Endothelial cell of hepatic sinusoid (primary cell): ENCODE measurements around the gene CYGB.
"Not testable (repeated sequence)": the region's sequence is repeated elsewhere in the genome, so short reads cannot be mapped to it uniquely, and the experiment has no call there.

ENCODE experiments used
- in situ Hi-C: cut with HindIII; loops from 2 replicates; pipeline ENCODE4 v1.10.0; 2017; ENCODE audit warnings: low sequenced_read_pairs

Gene CYGB

DNA sequence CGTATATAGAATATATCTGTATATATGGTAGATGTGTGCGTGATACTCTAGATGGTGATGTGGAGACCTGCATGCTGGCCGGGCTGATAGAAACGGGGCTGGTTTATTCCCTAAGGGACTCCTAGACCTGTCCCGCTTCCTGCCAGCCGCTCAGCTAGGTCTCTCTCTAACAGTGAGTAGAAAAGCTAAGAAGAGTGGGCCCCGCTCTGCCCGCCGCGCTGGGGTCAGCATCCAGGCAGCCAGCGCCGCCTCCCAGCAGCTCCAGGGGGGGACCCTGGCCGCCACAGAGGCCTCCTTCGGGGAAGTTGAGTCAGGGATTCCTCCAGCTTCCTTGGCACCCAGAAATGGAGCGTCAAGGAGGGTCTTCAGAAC is 9.4 kb downstream of the CYGB start:
- in situ Hi-C loops, result no loop called here

DNA sequence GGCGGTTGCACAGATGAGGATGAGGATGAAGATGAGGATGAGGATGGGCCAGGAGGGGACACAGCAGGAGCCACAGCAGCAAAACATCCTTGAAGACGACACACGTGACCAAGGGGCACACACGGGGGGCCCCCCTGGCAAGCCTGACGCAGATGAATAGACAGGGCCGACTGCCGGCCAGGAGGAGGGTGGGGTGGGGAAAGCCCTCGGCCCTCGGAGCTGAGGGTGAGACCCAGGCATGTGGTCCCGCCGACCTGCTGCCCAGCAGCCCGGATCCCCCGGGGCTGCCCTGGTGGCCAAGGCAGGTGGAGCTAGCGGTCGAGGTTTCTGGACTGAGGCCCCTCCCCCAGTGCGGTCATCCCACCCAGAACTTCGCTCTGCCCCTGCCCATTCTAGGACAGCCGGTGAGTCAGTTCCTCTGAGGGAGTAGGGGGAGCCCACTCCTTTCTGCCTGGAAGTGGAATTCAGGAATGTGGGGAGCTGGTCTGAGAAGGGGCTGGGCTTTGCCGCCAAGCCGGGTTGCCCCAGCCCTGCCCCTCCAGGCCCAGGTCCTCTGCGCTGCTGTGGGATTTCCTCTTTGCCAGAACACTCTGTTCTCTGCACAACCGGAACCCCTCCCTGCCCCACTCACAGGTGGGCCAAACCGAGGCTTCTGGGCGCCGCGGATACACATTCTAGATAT is 9.9 kb downstream of the CYGB start:
- in situ Hi-C loops, result no loop called here

DNA sequence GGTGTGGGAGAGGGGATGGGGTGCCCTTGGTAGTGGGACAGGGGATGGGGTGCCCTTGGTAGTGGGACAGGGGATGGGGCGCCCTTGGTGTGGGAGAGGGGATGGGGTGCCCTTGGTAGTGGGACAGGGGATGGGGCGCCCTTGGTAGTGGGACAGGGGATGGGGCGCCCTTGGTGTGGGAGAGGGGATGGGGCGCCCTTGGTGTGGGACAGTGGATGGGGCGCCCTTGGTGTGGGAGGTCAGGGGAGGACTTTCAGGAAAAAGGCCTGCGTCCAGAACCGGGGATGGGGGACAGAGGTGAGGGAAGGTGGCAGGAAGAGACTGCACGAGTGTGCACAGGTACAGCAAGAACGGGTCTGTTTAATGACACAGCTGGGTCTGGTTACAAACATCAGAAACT is 10.5 kb downstream of the CYGB start:
- in situ Hi-C loops, result not testable (repeated sequence)

DNA sequence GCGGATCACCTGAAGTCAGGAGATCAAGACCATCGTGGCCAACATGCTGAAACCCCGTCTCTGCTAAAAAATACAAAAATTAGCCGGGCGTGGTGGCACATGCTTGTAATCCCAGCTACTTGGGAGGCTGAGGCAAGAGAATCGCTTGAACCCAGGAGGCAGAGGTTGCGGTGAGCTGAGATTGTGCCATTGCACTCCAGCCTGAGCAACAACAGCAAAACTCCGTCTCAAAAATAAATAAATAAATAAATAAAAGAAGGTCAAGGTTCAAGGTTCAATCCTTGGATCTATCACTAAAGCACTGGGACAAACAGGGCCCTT is 12.0 kb downstream of the CYGB start:
- in situ Hi-C loops, result not testable (repeated sequence)

DNA sequence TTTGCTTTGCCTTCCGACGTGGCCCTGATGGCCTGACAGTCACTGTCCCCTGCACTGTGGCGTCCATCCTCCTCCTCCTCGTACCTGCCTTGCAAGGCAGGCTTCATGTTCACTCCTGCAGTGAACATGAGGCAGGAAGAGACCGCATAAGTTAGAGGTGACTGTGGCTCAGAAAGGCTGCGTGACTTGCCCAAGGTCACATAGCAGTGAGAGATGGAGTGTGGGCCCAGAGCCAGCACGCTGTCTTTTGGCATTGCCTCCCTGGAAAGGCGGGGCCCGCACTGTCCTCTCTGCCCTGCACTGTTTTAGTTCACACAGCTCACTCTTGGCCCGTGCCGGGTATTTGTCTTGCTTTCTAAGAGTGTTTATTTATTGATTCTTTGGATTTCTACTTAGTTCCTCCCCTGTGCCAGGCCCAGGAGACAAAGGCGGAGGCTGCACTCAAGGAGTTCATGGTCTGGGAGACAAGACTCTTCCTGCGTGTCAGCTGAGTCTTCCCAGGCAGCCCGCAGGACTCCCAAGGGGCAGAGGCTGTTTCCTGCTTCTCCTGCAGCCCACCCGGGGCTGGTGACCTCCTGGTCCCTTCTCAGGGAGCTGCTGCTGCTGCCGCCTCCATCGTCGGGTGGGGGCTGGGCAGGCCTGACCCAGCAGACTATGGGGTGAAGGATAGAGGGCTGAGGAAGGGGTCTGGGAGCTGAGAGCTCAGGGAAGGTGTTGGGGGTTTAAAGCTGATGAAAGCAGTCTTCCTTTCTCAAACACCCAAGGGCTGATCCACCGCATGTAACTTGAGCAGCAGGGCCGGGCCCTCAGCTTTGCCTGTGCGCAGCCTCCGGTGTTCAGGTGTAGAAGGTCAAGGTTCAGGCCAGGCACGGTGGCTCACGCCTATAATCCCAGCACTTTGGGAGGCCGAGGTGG is 12.7 kb downstream of the CYGB start:
- in situ Hi-C loops, result no loop called here

DNA sequence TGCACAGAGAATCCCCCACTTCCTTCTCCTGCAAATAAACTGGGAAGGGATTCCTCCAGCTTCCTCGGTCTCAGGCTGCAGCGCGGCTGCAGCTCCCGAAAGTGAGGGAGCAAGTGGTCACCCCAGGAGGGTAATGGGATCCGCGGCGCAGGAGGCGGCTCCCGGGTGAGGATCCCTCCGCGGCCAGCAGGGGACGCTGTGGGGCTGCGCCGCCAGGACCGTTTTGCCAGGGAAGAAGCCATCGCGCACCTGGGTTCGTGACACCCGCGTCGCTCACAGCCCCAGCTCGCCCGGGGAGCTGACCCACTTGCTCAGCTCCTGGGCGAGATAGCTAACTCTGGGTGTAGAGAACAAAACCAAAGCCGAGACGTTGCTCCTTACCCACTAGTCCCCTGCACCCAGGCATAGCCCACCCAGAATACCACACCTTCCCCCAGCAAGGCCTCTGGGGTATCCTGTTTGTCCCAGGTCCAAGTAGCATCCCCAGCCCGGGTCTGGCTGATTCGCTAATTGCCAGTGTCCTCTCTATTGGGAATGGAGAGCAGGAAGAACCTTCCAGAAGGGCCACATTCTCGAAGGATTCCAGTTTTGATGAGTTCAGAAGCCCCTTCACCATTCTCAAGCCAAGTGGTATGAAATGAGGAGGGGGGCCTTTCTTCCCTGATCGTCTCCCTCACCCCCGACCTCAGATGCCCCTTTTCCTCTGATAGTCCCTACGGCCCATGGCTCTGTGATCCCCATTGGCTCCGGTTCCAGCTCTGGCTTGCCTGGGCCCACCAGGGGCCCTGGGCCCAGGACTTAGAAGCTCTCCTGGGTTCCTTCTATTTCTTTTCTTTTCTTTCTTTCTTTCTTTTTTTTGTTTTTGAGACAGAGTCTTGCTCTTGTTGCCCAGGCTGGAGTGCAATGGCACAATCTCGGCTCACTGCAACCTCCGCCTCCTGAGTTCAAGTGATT is 14.1 kb downstream of the CYGB start:
- in situ Hi-C loops, result no loop called here

DNA sequence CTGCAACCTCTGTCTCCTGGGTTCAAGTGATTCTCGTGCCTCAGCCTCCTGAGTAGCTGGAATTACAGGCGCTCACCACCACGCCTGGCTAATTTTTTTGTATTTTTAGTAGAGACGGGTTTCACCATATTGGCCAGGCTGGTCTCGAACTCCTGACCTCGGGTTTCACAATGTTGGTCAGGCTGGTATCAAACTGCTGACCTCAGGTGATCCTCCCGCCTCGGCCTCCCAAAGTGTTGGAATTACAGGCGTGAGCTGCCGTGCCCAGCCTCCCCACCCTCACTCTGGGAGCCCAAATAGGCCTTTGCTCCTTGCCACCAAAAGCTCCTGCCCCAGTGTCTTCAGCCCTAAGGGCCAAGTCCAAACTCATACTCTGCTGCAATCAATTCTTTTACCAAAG is 15.8 kb downstream of the CYGB start:
- in situ Hi-C loops, result not testable (repeated sequence)

DNA sequence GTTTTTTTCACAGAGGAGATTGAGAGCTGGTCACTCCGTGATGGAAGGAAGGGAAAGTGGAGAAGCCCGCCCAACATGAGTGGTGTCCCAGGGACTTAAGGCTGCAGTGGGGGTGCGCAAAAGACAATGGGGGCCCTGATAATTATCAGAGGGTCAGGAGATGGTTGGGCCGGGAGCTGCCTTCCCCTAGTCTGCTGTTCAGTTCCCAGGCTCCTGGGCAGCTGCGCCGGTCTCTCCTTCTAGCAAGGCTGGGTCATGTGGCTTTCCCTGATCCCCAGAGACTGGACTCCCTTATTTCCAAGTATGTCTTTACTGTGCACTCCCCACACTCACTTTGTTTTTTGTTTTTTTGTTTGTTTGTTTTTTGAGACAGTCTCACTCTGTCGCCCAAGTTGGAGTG is 16.2 kb downstream of the CYGB start:
- in situ Hi-C loops, result no loop called here

DNA sequence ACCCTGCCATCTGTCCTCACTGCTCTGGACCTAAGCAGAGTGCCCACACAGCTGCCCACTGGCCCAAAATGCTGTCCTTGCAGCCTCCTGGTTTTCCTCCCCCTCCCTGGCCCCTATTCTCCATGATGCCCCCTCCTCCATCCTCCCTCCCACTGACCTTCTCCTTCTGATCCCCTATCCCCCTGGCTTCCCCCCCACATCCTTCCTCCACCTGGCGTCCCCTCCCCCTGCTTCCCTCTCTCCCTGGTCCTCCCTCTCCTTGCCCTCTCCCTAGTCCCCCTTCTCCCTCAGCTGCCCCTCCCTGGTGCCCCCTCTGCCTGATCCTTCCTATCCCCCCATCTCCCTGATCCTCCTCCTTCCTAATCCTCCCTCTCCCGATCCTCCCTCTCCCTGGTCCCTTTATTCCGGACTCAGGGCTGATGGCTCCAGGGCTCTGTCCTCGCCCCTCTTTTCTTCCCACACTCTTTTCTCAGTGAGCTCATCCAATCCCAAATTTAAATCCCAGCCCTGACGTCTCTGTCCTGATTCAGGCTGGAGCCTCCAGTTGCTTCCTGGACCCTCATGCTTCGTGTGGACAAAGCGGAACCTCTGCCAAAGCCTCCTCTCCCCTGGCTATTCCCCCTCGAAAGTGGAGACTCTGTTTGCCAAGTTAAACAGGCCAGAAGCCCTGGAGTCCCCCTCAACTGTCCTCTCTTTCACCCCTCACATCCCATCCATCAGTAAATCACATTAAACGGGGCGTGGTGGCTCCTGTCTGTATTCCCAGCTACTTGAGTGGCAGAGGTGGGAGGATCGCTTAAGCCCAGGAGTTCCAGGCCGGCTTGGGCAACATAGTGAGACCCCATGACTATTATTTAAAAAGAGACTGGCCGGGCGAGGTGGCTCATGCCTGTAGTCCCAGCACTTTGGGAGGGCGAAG is 18.2 kb downstream of the CYGB start:
- in situ Hi-C loops, result no loop called here

DNA sequence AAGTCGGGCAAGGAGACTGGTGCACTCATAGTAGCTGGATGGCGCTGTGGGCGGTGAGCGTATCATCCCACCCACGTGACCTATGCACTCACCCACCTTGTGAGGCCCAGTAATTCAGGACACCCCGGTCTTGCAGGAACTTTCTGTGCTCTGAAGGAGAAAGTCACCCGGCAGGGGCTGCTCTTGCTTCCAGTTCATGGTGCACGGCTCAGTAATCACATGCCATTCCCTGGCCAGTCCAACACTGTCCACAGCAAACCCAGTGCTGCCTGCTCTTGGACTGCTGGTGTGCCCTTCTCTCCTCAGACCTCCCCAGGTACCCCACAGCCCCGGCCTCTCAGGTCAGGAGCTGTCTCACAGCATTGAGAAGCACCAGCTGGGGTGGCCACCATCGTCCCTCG is 19.9 kb downstream of the CYGB start:
- in situ Hi-C loops, result no loop called here

DNA sequence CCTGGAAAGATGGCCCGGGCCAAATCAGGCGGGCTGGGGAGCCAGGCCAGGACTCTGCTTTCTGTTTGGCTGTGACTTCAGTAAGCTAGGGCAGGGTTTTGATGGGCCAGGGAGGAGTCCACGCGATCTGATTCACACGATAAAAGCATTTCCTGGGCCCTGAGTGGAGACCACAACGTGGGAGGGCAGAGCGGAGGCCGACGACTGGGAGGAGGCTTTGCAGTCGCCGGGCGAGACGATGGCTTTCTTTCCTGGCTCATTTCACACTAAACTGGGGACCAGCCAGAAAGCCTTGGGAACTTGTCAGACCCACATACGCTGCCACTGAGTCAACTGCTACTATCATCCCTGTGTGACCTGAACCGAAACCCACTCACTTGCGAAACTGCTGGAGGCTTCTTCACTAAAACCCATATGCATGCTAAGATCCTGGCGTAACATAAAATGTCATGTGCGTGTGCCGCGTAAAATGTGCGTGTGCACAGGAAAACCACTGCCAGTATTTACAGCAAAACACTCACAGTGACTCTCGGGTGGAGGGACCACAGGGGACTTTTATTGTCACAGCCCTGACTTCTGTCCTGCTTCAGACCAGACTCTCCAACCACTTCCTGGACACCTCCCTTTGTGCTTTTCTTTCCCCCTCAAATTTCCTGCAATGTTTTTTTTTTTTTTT is 22.1 kb downstream of the CYGB start:
- in situ Hi-C loops, result no loop called here

DNA sequence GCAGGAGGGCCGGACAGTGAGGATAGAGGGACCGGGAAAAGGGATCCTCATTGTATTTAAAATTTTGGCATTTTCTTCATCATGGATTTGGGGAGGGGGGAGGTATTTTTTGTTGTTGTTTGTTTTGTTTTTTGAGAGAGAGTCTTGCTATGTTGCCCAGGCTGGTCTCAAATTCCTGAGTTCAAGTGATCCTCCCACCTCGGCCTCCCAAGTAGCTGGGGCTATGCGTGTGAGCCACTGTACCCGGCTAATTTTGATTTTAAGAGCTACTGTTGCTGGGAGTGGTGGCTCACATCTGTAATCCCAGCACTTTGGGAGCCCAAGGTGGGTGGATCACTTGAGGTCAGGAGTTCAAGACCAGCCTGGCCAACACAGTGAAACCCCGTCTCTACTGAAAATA is 23.2 kb downstream of the CYGB start:
- in situ Hi-C loops, result loop anchor here (5.0 kb wide), 2 partner anchors 48 to 52 kb away; no protein-coding TSS in a partner anchor

DNA sequence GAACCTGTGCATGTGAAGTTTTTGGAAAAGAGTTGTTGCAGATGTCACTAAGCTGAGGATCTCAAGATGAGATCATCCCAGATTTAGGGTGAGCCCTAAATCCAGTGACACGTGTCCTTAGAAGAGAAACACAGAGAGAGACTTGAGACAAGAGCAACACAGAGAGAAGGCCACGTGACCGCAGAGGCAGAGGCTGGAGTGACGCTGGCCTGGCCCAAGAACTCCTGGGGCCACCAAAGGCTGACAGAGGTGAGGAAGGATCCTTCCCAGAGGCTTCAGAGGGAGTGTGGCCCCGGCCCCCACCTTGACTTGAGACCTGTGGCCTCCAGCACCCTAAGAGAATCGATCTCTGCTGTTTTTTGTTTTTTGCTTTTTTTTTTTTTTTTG is 24.2 kb downstream of the CYGB start:
- in situ Hi-C loops, result loop anchor here (5.0 kb wide), 2 partner anchors 49 to 51 kb away; no protein-coding TSS in a partner anchor

DNA sequence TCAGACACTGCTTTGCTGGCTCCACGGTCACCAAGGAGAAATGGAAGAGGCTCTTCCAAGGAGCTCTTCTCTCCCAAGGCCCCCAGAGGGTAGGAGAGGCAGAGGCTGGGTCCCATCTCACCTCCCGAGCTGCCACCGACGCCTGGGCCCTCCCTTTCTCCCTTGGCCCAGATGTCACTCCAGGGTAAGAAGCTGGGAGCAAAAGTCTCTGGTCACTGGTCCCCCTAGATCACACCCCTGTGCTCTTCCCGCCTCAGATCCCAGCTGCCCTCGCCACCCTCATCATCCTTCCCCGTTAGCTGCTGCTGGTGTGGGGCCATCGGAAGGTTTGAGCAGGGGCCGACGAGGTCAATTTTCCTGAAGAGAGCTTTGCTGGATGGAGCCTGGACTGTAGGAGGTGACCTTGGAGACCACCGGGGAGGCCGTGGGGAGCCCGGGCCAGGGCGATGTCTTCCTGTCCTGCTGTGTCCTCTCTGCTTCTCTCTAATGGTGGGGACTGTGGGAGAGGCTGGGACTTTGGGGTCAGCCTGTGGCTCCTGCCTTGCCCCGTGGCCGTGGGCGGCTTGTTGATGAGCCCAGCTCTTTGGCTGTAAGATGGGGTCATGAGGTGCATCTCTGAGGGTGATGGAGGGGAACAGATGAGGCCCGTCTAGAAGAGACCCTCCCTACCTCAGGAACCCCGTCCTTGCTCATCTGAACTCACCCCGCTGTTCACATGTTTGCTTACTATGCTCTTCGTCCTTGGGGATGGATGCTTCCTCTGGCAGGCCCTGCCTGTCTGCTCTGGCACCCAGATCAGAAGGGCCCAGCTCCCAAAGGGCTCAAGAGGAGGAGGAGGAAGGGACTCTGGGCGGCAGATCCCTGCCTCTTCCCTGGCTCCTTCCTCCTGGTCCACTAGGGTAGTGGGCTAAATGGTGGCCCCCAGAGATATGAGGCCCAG is 24.9 kb downstream of the CYGB start:
- in situ Hi-C loops, result loop anchor here (5.0 kb wide), 2 partner anchors 50 kb away; no protein-coding TSS in a partner anchor

DNA sequence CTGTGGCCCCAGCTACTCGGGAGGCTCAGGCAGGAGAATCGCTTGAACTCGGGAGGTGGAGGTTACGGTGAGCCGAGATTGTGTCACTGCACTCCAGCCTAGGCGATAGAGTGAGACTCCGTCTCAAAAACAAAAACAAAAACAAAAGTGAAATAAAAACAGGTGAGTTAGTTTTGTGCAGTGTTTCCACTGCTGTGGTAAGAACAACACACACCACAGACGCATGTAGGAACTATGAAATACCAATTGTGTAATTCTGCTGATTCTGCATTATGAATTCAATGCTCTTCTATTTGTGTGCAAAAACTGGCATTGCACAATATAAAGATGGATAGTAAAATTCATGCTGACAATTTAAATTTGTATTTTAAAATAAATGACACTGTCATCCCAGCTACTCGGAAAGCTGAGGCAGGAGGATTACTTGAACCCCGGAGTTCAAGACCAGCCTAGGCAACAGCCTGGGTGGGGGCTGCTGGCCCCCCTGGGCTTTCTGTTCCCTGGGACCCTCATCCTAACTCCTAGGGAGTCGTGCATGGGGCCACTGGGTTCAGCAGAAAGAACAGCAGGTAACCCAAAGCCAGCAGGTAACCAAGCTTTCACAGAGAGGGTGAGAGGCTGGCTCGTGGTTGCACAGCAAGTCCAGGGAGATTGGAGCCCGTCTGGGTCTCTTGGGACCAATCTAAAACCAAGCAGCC is 25.7 kb downstream of the CYGB start:
- in situ Hi-C loops, result loop anchor here (5.0 kb wide), 2 partner anchors 50 kb away; no protein-coding TSS in a partner anchor

DNA sequence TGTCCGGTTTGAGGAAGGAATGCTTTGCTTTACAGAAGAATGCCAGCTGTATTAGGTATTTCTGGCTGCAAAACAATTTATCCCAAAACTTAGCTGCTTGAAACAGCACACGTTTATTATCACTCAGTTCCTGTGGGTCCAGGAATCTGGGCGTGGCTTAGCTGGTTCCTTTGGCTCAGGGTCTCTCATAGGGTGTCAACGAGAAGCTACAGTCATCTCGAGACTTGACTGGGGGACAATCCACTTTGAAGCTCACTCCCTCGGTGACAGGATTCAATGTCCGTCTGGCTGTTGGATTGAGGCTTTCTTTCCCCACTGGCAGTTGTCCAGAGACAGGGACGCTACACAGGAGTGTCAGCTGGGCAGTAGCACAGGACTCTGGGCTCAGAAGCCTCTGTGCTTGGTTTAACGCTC is 26.7 kb downstream of the CYGB start:
- in situ Hi-C loops, result loop anchor here (5.0 kb wide), 2 partner anchors 49 to 51 kb away; no protein-coding TSS in a partner anchor

DNA sequence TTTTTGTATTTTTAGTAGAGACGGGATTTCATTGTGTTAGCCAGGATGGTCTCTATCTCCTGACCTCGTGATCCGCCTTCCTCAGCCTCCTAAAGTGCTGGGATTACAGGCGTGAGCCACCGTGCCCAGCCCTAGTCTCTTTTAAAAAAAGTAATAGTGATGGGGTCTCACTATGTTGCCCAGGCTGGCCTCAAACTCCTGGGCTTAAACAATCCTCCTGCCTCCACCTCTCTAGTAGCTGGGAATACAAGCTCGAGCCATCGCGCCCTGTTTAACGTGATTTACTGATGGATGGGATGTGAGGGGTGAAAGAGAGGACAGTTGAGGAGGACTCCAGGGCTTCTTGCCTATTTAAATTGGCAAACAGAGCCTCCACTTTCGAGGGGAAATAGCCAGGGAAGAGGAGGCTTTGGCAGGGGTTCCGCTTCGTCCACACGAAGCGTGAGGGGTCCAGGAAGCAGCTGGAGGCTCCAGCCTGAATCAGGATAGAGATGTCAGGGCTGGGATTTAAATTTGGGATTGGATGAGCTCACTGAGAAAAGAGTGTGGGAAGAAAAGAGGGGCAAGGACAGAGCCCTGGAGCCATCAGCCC is 28.9 kb downstream of the CYGB start:
- in situ Hi-C loops, result not testable (repeated sequence)
